ENCODE data around the gene GARIN5A. TPM values are rescaled to one million over a fixed set of nuclear protein-coding genes. Genes with fewer than 3 reads are reported as not detected.

GARIN5A gene
- total and polyA plus RNA-seq, 12 donors = 1.2 to 4.3 (median 1.9) TPM

- TF ChIP-seq CTCF (IDR thresholded peaks at IDR 0.05) = no peak
- H3K9me3 ChIP-seq = no peaks in the 10 kb centered on the region
- no peaks in the 10 kb centered on the region for H3K27me3 ChIP-seq
- H3K36me3 ChIP-seq = peaks cover 0 to 12% (median 0%) of the 10 kb centered on the region in 9 donors
- no peak overlapping the region for H3K4me3 ChIP-seq
- DNase-seq (no peak), ATAC-seq (no peak)
- peaks cover 5 to 31% (median 13%) of the 10 kb centered on the region in 9 donors for H3K4me1 ChIP-seq
- H3K27ac ChIP-seq = no peak overlapping the region
- intact Hi-C loops (cut with DNase I) = no loop called here
- WGBS, 2 donors = 94 to 95% methylated on average over 10 of the region's 10 CpGs
Measured at GRCh38 chr19:50506700-50507099, 30.1 kb upstream of the GARIN5A start.

DNA sequence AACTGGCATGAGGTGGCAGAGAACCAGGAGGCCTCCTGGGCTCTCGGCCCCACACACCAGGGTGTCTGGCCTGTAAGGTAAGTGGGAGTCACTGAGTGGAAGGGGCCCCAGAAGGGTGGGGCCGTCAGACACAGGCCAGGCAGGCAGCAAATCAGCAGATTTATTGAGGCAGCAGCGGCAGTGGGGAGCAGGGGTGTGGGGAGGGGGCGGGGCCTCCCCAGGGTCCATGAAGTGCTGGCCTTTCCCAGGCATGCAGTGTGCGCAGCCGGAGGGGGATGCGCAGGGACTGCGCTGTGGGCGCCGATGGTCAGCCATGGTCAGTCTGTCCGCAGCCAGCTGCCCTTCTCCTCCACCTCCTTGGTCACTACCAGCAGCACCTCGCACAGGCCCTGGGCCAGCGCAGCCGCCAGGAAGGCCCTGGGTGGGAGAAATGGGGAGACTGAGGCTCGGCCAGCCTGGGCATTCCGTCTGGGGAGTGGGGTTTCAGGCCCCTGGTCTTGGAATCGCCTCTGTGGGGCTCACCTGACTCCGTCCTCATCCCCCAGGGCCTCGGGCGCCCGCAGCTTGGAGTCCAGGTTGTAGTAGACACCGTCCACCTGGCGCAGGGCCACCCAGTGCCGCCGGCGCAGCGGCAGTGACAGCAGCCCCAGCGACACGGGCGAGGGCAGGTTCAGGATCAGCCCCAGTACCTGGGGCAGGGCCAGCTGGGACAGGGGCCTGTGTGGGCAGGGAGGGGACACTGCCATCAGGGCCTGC, 29.4 kb upstream of the GARIN5A start:
- Histone ChIP-seq H3K27ac (no peak overlapping the region), H3K36me3 (peaks cover 0 to 12% (median 0%) of the 10 kb centered on the region in 9 donors), H3K27me3 (no peaks in the 10 kb centered on the region), H3K4me1 (peaks cover 5 to 28% (median 13%) of the 10 kb centered on the region in 9 donors), H3K4me3 (no peak overlapping the region), H3K9me3 (no peaks in the 10 kb centered on the region)
- 94 to 95% methylated on average over 28 to 30 of the region's 30 CpGs for WGBS, 2 donors
- intact Hi-C loops (cut with DNase I) = no loop called here
- peak in 1 of 2 donors; percentile 24 for DNase-seq
- TF ChIP-seq CTCF (IDR thresholded peaks at IDR 0.05) = no peak
- ATAC-seq = no peak

GRCh38 chr19:50501568-50502475, 25.2 kb upstream of the GARIN5A start:
- peak; percentile 75 to 79 for DNase-seq
- Histone ChIP-seq H3K4me1 (peaks cover 0 to 8% (median 0%) of the 10 kb centered on the region in 9 donors), H3K36me3 (peaks cover 0 to 12% (median 0%) of the 10 kb centered on the region in 9 donors), H3K9me3 (no peaks in the 10 kb centered on the region), H3K27ac (peak overlapping the region; percentile 85 to 99 (median 93)), H3K27me3 (no peaks in the 10 kb centered on the region), H3K4me3 (peak overlapping the region in 9 of 10 donors; percentile 31 to 60 (median 48))
- no peak for TF ChIP-seq CTCF (IDR thresholded peaks at IDR 0.05)
- peak; percentile 51 to 76 (median 71) for ATAC-seq
- intact Hi-C loops (cut with DNase I) = no loop called here
- WGBS, 2 donors = 32 to 54% methylated on average over 25 of the region's 25 CpGs

DNA sequence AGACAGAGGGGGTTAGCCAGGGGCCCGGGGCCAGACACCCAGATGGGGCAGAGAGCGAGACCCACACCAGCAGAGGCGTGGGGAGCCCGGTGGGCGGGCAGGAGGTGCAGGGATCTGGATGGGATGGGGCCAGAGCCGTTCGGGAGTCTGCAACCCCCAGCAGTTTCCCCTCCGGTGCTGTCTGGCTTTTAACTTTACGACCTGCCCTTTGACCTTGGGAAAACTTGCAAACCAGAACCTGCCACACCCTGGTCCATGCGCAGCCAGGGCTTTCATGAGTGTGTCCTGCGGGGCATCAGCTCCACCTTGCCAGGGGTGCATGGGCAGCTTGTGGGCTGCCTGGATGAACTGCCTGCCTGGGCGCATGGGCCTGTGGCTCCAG, 24.5 kb upstream of the GARIN5A start:
- Histone ChIP-seq H3K4me3 (peak overlapping the region in 9 of 10 donors; percentile 31 to 60 (median 48)), H3K27me3 (no peaks in the 10 kb centered on the region), H3K9me3 (no peaks in the 10 kb centered on the region), H3K36me3 (peaks cover 0 to 10% (median 0%) of the 10 kb centered on the region in 9 donors), H3K4me1 (peaks cover 0 to 8% (median 0%) of the 10 kb centered on the region in 9 donors), H3K27ac (peak overlapping the region; percentile 85 to 99 (median 93))
- DNase-seq = no peak
- intact Hi-C loops (cut with DNase I) = no loop called here
- ATAC-seq = peak in 7 of 8 donors; percentile 0 to 32 (median 7)
- no peak for TF ChIP-seq CTCF (IDR thresholded peaks at IDR 0.05)
- 39 to 44% methylated on average over 12 of the region's 12 CpGs for WGBS, 2 donors
